PC-9 (cell line): ENCODE data around the gene CLCA1.

Source experiments
- CTCF ChIP-seq: fragments of 200-600 bp; sonication (generic); conservative IDR thresholded peaks from 2 replicates; pipeline ENCODE4 v1.6.1; 2017; ENCODE audit warnings: mixed run types, antibody characterized with exemption, mild to moderate bottlenecking, moderate library complexity
- EZH2 ChIP-seq: fragments of 200-600 bp; sonication (generic); IDR thresholded peaks from 2 replicates; pipeline ENCODE4 v1.8.0; 2017; ENCODE audit warnings: antibody characterized with exemption, low read depth

- TF ChIP-seq CTCF (no peak), EZH2 (no peak)
These were observed 8.5 kb downstream of the CLCA1 start for GRCh38 chr1:86477256-86477655.
